Small intestine (tissue), 7 donors: ENCODE results near the gene OR10G8. TPM values are rescaled to one million over a fixed set of nuclear protein-coding genes. Genes with fewer than 3 reads are reported as not detected.

Experiments
- DNase-seq, 2 donors: peaks; one replicate each; pipeline versions ENCODE4 v3.0.0 to v3.0.0-alpha.2; 2013
- FAIRE-seq: peaks from 2 replicates; lab custom pipeline; 2012; peaks lifted over from hg19 to GRCh38; lab: Jason Lieb, UNC
- H3K27ac ChIP-seq, 3 donors: one replicate each; pipeline ENCODE4 v1.5.1; 2013; ENCODE audit warnings: low read length in 2 of 3, mild to moderate bottlenecking in 2 of 3, control low read depth in 1 of 3, inconsistent platforms in 1 of 3, low read depth in 1 of 3, moderate library complexity in 1 of 3
- H3K27me3 ChIP-seq, 3 donors: one replicate each; pipeline ENCODE4 v1.6.1; 2013; ENCODE audit warnings: low read length in 3 of 3, inconsistent platforms in 1 of 3; ENCODE audit not compliant: control insufficient read depth in 3 of 3, insufficient read depth in 3 of 3
- H3K36me3 ChIP-seq, 3 donors: one replicate each; pipeline ENCODE4 v1.6.1; 2013; ENCODE audit warnings: low read length in 3 of 3, inconsistent platforms in 1 of 3, low read depth in 1 of 3, mild to moderate bottlenecking in 1 of 3, moderate library complexity in 1 of 3; ENCODE audit not compliant: control insufficient read depth in 3 of 3, insufficient read depth in 2 of 3
- H3K4me1 ChIP-seq, 3 donors: one replicate each; pipeline ENCODE4 v1.6.1; 2013; ENCODE audit warnings: low read length in 2 of 3, inconsistent platforms in 1 of 3, low read depth in 1 of 3, mild to moderate bottlenecking in 1 of 3, moderate library complexity in 1 of 3; ENCODE audit not compliant: control insufficient read depth in 3 of 3, insufficient read depth in 2 of 3
- H3K4me3 ChIP-seq, 3 donors: one replicate each; pipeline ENCODE4 v1.5.1; 2013; ENCODE audit warnings: low read length in 3 of 3, control low read depth in 1 of 3, inconsistent platforms in 1 of 3, low read depth in 1 of 3, mild to moderate bottlenecking in 1 of 3, moderate library complexity in 1 of 3
- H3K9me3 ChIP-seq, 2 donors: one replicate each; pipeline ENCODE4 v1.6.1; 2013; ENCODE audit warnings: low read depth in 1 of 2, low read length in 1 of 2; ENCODE audit not compliant: control insufficient read depth in 2 of 2, insufficient read depth in 1 of 2
- WGBS, 3 donors: extraction: QIAGEN DNeasy Blood & Tissue Kit; methylation state at CpG; one replicate each; pipeline ENCODE4 v1.1.7; 2013; 5-methylcytosine and 5-hydroxymethylcytosine counted together
- polyA plus RNA-seq, 4 donors: library from polyadenylated mRNA; stranded (reverse) in 3 of 4; unstranded in 1 of 4; fragments of 200-250 nt in 3 of 4; fragments of 120-200 nt in 1 of 4; gene quantifications; one replicate each; pipeline versions ENCODE4 v1.2.1 to v1.2.3, GENCODE V29; 2013
- donor health status: healthy with polysubstance abuse.
- donor health status: control.
- donor health status: control.
- donor health status: Bipolar disorder and iron deficiency.
- donor health status: healthy.

OR10G8 gene
- polyA plus RNA-seq, 4 donors: not detected

DNA sequence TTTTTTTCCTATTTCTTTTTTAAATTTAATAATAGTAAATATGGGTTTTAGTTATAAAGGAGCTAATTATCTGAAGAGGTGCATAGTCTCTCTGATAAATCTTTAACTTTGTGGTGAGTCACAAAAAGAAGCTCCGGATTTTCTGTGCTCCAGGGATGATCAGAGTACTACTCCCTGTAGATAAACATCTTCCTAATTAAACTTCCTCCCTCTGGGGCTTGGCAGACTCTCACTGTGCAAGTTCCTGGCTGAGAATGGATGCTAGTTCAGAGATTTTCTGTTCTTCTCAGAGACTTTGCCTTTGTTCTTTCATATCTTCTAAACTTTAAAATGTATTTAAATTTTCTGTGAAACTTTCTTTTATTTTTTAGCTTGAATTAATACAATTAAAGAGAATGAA, 14.7 kb downstream of the OR10G8 start, which contains the start of gene OR10G7:
Gene OR10G7 (minus strand): TSS at position 72 of the 400 bp plus-strand sequence. CDS start 2,324 bp downstream, outside the sequence.
- FAIRE-seq (no peak), DNase-seq (no peak)
- Histone ChIP-seq H3K4me3 (no peak within 1 kb of the TSS), H3K27ac (no peak within 1 kb of the TSS), H3K27me3 (no peaks in the 10 kb centered on the region), H3K9me3 (no peaks in the 10 kb centered on the region), H3K4me1 (no peaks in the 10 kb centered on the region), H3K36me3 (no peaks in the 10 kb centered on the region)
- 8 to 17% (median 9%) methylated on average over 1 of the region's 1 CpG for WGBS, 3 donors

- H3K27ac ChIP-seq: no peak overlapping the region
- H3K4me1 ChIP-seq: no peaks in the 10 kb centered on the region
- FAIRE-seq: no peak
- no peak overlapping the region for H3K4me3 ChIP-seq
- H3K36me3 ChIP-seq: no peaks in the 10 kb centered on the region
- WGBS, 3 donors: 72 to 77% (median 72%) methylated on average over 4 of the region's 4 CpGs
- no peak for DNase-seq
- no peaks in the 10 kb centered on the region for H3K9me3 ChIP-seq
- H3K27me3 ChIP-seq: no peaks in the 10 kb centered on the region
Observed at GRCh38 chr11:124043420-124043819, 16.8 kb downstream of the OR10G8 start.

DNA sequence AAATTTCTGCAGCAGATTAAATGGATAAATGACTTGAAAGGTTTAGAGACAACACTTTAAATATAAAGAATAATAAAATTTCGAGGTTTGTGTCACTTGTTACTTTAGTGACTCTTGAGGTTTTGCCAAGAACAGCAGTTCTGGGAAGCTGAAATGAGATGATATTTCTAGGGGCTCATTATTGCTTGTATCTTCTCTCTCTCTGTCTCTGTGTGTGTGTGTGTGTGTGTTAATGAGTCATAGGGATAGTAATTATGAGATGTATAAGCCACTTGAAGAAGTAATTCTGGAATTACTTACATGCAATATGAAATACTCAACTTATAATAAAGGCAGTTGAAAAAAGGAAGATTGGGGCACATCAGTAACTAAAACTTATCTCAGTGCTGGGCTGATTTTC, 24.1 kb downstream of the OR10G8 start:
- H3K36me3 ChIP-seq: no peaks in the 10 kb centered on the region
- no peak for DNase-seq
- no peaks in the 10 kb centered on the region for H3K27me3 ChIP-seq
- no peak for FAIRE-seq
- no peaks in the 10 kb centered on the region for H3K9me3 ChIP-seq
- no peak overlapping the region for H3K27ac ChIP-seq
- no peak overlapping the region for H3K4me3 ChIP-seq
- no peaks in the 10 kb centered on the region for H3K4me1 ChIP-seq
- 38 to 44% (median 43%) methylated on average over 1 of the region's 1 CpG for WGBS, 3 donors

DNA sequence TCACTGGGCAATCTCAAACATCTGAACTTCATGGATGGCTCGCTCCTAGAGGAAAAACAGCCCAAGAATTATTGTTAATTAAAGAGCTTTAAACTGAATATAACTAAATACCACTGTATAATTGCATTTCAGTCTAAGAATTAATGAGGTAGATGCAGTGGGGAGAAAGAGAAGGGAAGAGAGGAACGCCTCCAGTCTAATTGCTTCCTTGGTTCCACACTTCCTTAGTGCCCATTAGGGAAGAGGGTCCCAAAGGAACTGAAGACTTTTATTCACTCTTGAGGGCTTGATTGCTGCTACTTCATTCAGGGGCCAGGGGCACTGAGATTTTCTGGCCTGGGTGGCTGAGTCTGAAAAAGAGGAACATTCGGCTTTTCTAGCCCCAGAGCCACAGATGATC, 26.4 kb downstream of the OR10G8 start:
- Histone ChIP-seq H3K27me3 (no peaks in the 10 kb centered on the region), H3K4me1 (no peaks in the 10 kb centered on the region), H3K27ac (no peak overlapping the region), H3K36me3 (no peaks in the 10 kb centered on the region), H3K9me3 (no peaks in the 10 kb centered on the region), H3K4me3 (no peak overlapping the region)
- DNase-seq: no peak
- WGBS, 3 donors: 85 to 94% (median 90%) methylated on average over 3 of the region's 3 CpGs
- no peak for FAIRE-seq

GRCh38 chr11:124068601-124069110, 42.1 kb downstream of the OR10G8 start:
- H3K36me3 ChIP-seq: no peaks in the 10 kb centered on the region
- no peaks in the 10 kb centered on the region for H3K4me1 ChIP-seq
- no peak overlapping the region for H3K27ac ChIP-seq
- 21 to 55% (median 36%) methylated on average over 4 of the region's 4 CpGs for WGBS, 3 donors
- FAIRE-seq (no peak), DNase-seq (no peak)
- no peak overlapping the region for H3K4me3 ChIP-seq
- peaks cover 0 to 14% (median 0%) of the 10 kb centered on the region in 3 donors for H3K27me3 ChIP-seq
- no peaks in the 10 kb centered on the region for H3K9me3 ChIP-seq

DNA sequence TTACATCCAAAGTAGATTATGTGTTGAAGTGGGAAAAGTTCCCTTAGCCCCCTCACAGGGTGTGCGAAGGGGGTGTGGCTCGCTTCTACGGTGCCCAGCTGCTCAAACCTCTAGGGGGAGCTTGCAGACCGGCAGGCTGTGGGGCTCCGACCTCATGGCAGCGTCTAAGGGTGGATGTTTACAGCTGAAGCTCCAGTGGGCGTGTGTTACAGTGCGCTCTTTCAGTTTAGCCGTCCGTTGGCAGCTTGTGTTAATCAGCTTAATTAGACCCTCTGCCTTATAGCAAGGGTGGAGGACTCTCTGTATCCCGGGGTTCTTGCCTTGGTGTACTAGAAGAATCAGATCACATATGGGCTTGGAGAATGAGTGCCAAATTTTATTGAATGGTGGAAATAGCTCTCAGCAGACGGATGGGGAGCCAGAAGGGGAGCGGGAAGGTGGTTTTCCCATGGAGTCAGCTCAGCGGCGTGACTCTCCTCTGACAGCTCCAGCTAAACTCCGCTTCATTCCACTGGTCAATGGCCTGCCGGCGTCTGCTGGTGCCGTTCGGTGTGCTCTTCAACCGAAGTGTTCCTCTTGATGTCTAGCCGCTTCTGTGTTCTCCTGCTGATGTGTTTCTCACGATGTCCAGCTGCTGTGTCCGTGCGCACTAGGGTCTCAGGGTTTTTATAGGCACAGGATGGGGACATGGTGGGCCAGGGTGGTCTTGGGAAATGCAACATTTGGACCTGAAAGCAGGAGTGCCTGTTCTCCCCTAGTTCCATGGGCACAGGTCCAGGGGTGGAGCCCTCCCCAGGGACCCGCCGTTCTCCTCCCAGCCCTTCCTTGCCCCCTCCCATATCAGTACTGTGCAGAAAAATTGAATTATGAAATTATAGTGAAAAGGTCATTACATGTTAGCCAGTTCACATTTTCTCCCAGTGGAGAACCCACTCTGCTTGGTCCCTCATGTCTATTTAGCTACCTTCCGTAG, 43.1 kb downstream of the OR10G8 start:
- FAIRE-seq: no peak
- H3K4me3 ChIP-seq: peak overlapping the region in 1 of 3 donors; percentile 16
- 28 to 36% (median 29%) methylated on average over 28 of the region's 28 CpGs for WGBS, 3 donors
- no peaks in the 10 kb centered on the region for H3K4me1 ChIP-seq
- peaks cover 0 to 11% (median 0%) of the 10 kb centered on the region in 3 donors for H3K27me3 ChIP-seq
- DNase-seq: peak; percentile 59 to 72
- no peak overlapping the region for H3K27ac ChIP-seq
- no peaks in the 10 kb centered on the region for H3K9me3 ChIP-seq
- H3K36me3 ChIP-seq: no peaks in the 10 kb centered on the region

DNA sequence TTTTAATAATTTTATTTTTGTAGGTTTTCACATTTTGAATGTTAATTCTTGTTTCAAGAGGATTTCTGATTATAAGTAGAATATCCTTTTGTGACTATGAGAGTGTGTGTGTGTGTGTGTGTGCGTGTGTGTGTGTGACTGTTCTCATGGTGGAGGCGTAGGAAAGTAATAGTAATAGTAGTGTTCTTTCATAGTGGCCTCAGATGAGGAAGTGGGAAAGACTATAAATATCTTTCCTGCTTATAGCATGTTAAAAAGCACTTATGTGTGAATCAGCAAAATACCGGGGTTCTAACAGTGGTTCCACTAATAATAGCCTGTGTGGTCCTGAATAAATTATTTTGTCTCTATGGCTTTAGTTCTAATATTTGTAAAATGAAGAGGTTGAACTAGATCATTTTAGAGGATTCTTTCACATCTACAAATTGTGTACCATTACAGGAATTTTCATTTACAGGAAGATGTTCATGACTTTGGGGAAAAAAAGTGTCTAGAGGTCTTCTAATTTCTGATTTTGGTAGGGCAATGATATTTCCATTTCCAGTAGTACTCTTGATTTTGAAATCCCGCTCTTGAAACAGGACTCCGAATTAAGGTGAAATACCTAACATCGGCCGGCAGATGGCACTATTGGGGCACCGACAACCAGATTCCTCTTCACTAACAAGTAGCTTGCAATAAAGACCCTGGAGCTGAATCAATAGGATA, 44.5 kb downstream of the OR10G8 start:
- DNase-seq (peak; percentile 70 to 81), FAIRE-seq (peak; percentile 80)
- no peak overlapping the region for H3K4me3 ChIP-seq
- H3K27me3 ChIP-seq: peaks cover 0 to 11% (median 0%) of the 10 kb centered on the region in 3 donors
- H3K4me1 ChIP-seq: peaks cover 0 to 3% (median 0%) of the 10 kb centered on the region in 3 donors
- no peak overlapping the region for H3K27ac ChIP-seq
- no peaks in the 10 kb centered on the region for H3K9me3 ChIP-seq
- no peaks in the 10 kb centered on the region for H3K36me3 ChIP-seq
- WGBS, 3 donors: 8 to 10% (median 8%) methylated on average over 8 of the region's 8 CpGs

DNA sequence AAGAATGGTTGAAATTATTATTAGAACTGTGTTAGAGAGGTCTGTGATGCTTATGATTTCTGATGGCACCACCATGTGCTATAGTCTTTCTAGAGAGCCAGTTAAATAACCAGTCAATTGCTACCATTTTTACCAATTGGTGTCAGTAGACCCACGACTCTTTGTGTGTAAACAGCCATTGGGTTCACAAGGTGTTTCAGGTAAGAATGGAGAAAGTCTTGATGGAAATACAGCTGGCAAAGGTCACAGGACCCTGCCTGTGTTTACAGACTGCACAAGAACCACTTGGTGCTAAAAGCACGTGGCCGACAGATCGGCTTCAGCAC, 45.0 kb downstream of the OR10G8 start:
- FAIRE-seq (no peak), DNase-seq (no peak)
- no peak overlapping the region for H3K4me3 ChIP-seq
- peaks cover 0 to 11% (median 0%) of the 10 kb centered on the region in 3 donors for H3K27me3 ChIP-seq
- peaks cover 0 to 3% (median 0%) of the 10 kb centered on the region in 3 donors for H3K4me1 ChIP-seq
- WGBS, 3 donors: 58 to 71% (median 69%) methylated on average over 4 of the region's 4 CpGs
- no peaks in the 10 kb centered on the region for H3K36me3 ChIP-seq
- H3K27ac ChIP-seq: no peak overlapping the region
- no peaks in the 10 kb centered on the region for H3K9me3 ChIP-seq
